Measurements from ENCODE around the gene FAM53B. TPM values are rescaled to one million over a fixed set of nuclear protein-coding genes. Genes with fewer than 3 reads are reported as not detected.
"Not testable (repeated sequence)": the region's sequence is repeated elsewhere in the genome, so short reads cannot be mapped to it uniquely, and the experiment has no call there.

The FAM53B gene
- total RNA-seq, 1 donor = 12.7 TPM

GRCh38 chr10:124748166-124748565 lies 4.0 kb upstream of the FAM53B start:
- TF ChIP-seq CTCF (IDR thresholded peaks at IDR 0.05; ENCODE audit: extremely low read depth, low read depth, low read length) = no peak
- H4K20me1 ChIP-seq (ENCODE audit: insufficient read depth, low read length) = no peaks in the 10 kb centered on the region
- no peaks in the 10 kb centered on the region for H3K9me3 ChIP-seq (ENCODE audit: low read depth, low read length)
- H3K4me3 ChIP-seq (ENCODE audit: insufficient read depth, low read length) = no peak overlapping the region
- H2AFZ ChIP-seq (ENCODE audit: low read length) = no peak overlapping the region
- peaks cover 12% of the 10 kb centered on the region for H3K36me3 ChIP-seq (ENCODE audit: insufficient read depth, low read length)
- H3K4me2 ChIP-seq (ENCODE audit: insufficient read depth, low read length) = no peak overlapping the region
- peaks cover 10% of the 10 kb centered on the region for H3K4me1 ChIP-seq (ENCODE audit: insufficient read depth, low read length)
- no peaks in the 10 kb centered on the region for H3K27me3 ChIP-seq (ENCODE audit: insufficient read depth, low read length)
- H3K79me2 ChIP-seq (ENCODE audit: insufficient read depth, low read length) = no peaks in the 10 kb centered on the region
- no peak overlapping the region for H3K27ac ChIP-seq (ENCODE audit: low read depth, low read length)
- DNase-seq (ENCODE audit: insufficient read length, low spot score, missing footprints) = no peak

- no peaks in the 10 kb centered on the region for H4K20me1 ChIP-seq (ENCODE audit: insufficient read depth, low read length)
- no peak overlapping the region for H3K4me3 ChIP-seq (ENCODE audit: insufficient read depth, low read length)
- H3K79me2 ChIP-seq (ENCODE audit: insufficient read depth, low read length) = peaks cover 1% of the 10 kb centered on the region
- no peaks in the 10 kb centered on the region for H3K27me3 ChIP-seq (ENCODE audit: insufficient read depth, low read length)
- H2AFZ ChIP-seq (ENCODE audit: low read length) = no peak overlapping the region
- H3K4me1 ChIP-seq (ENCODE audit: insufficient read depth, low read length) = peaks cover 10% of the 10 kb centered on the region
- peaks cover 12% of the 10 kb centered on the region for H3K36me3 ChIP-seq (ENCODE audit: insufficient read depth, low read length)
- H3K27ac ChIP-seq (ENCODE audit: low read depth, low read length) = no peak overlapping the region
- TF ChIP-seq CTCF (IDR thresholded peaks at IDR 0.05; ENCODE audit: extremely low read depth, low read depth, low read length) = no peak
- H3K9me3 ChIP-seq (ENCODE audit: low read depth, low read length) = no peaks in the 10 kb centered on the region
- DNase-seq (ENCODE audit: insufficient read length, low spot score, missing footprints) = no peak
- no peak overlapping the region for H3K4me2 ChIP-seq (ENCODE audit: insufficient read depth, low read length)
Measured at GRCh38 chr10:124747745-124748144, 3.6 kb upstream of the FAM53B start.

- H3K4me3 ChIP-seq (ENCODE audit: insufficient read depth, low read length) = no peak overlapping the region
- no peak overlapping the region for H3K27ac ChIP-seq (ENCODE audit: low read depth, low read length)
- H3K36me3 ChIP-seq (ENCODE audit: insufficient read depth, low read length) = peaks cover 12% of the 10 kb centered on the region
- peaks cover 8% of the 10 kb centered on the region for H3K79me2 ChIP-seq (ENCODE audit: insufficient read depth, low read length)
- H2AFZ ChIP-seq (ENCODE audit: low read length) = no peak overlapping the region
- TF ChIP-seq CTCF (IDR thresholded peaks at IDR 0.05; ENCODE audit: extremely low read depth, low read depth, low read length) = no peak
- H3K9me3 ChIP-seq (ENCODE audit: low read depth, low read length) = no peaks in the 10 kb centered on the region
- H3K4me2 ChIP-seq (ENCODE audit: insufficient read depth, low read length) = no peak overlapping the region
- H3K27me3 ChIP-seq (ENCODE audit: insufficient read depth, low read length) = no peaks in the 10 kb centered on the region
- H4K20me1 ChIP-seq (ENCODE audit: insufficient read depth, low read length) = peaks cover 8% of the 10 kb centered on the region
- H3K4me1 ChIP-seq (ENCODE audit: insufficient read depth, low read length) = peaks cover 16% of the 10 kb centered on the region
- no peak for DNase-seq (ENCODE audit: insufficient read length, low spot score, missing footprints)
Measured at GRCh38 chr10:124746992-124747391, 2.8 kb upstream of the FAM53B start.

GRCh38 chr10:124746447-124746846 lies 2.3 kb upstream of the FAM53B start:
- H3K79me2 ChIP-seq (ENCODE audit: insufficient read depth, low read length); H3K4me3 ChIP-seq (ENCODE audit: insufficient read depth, low read length); H3K27me3 ChIP-seq (ENCODE audit: insufficient read depth, low read length); H3K9me3 ChIP-seq (ENCODE audit: low read depth, low read length); DNase-seq (ENCODE audit: insufficient read length, low spot score, missing footprints); H3K27ac ChIP-seq (ENCODE audit: low read depth, low read length); H2AFZ ChIP-seq (ENCODE audit: low read length); H3K4me2 ChIP-seq (ENCODE audit: insufficient read depth, low read length): not testable (repeated sequence)
- H3K36me3 ChIP-seq (ENCODE audit: insufficient read depth, low read length) = peaks cover 12% of the 10 kb centered on the region
- H4K20me1 ChIP-seq (ENCODE audit: insufficient read depth, low read length) = peaks cover 10% of the 10 kb centered on the region
- H3K4me1 ChIP-seq (ENCODE audit: insufficient read depth, low read length) = peaks cover 16% of the 10 kb centered on the region
